ENCODE results near the gene POLE.

The POLE gene

GRCh38 chr12:132632521-132633228, 54.5 kb downstream of the POLE start:
- no peak for DNase-seq (ENCODE audit: low spot score)

- DNase-seq (ENCODE audit: low spot score), result no peak
These were observed 55.5 kb downstream of the POLE start for GRCh38 chr12:132631666-132632065.

GRCh38 chr12:132630672-132631071, 56.5 kb downstream of the POLE start:
- no peak for DNase-seq (ENCODE audit: low spot score)

- no peak for DNase-seq (ENCODE audit: low spot score)
These were observed 57.8 kb downstream of the POLE start for GRCh38 chr12:132629330-132629729.

GRCh38 chr12:132625731-132626430, 61.3 kb downstream of the POLE start:
- no peak for DNase-seq (ENCODE audit: low spot score)

GRCh38 chr12:132624910-132625630, 62.1 kb downstream of the POLE start:
- no peak for DNase-seq (ENCODE audit: low spot score)

- DNase-seq (ENCODE audit: low spot score), result no peak
These were observed 62.8 kb downstream of the POLE start for GRCh38 chr12:132624186-132624855.

GRCh38 chr12:132623072-132623869, 63.9 kb downstream of the POLE start:
- no peak for DNase-seq (ENCODE audit: low spot score)

- no peak for DNase-seq (ENCODE audit: low spot score)
These were observed 64.6 kb downstream of the POLE start for GRCh38 chr12:132622437-132623071.

- no peak for DNase-seq (ENCODE audit: low spot score)
These were observed 65.3 kb downstream of the POLE start for GRCh38 chr12:132621657-132622435.

- no peak for DNase-seq (ENCODE audit: low spot score)
These were observed 66.1 kb downstream of the POLE start for GRCh38 chr12:132620899-132621656.

GRCh38 chr12:132620113-132620898, 66.8 kb downstream of the POLE start:
- no peak for DNase-seq (ENCODE audit: low spot score)

- no peak for DNase-seq (ENCODE audit: low spot score)
These were observed 67.6 kb downstream of the POLE start for GRCh38 chr12:132619386-132620112.

- no peak for DNase-seq (ENCODE audit: low spot score)
These were observed 68.1 kb downstream of the POLE start for GRCh38 chr12:132619071-132619385.

GRCh38 chr12:132618683-132619043, 68.5 kb downstream of the POLE start, which contains the start of gene P2RX2:
Gene P2RX2 (plus strand): TSS chr12:132618776. CDS start chr12:132618817, 41 bp downstream.
- no peak for DNase-seq (ENCODE audit: low spot score)

- no peak for DNase-seq (ENCODE audit: low spot score)
These were observed 69.1 kb downstream of the POLE start for GRCh38 chr12:132617822-132618682.

- DNase-seq (ENCODE audit: low spot score), result no peak
These were observed 69.9 kb downstream of the POLE start for GRCh38 chr12:132617135-132617701.
